HG03442 (cell line): ENCODE measurements around the gene COLEC12.

ENCODE experiments used
- ATAC-seq: cut with Tn5 transposase; IDR thresholded peaks from one replicate; pipeline ENCODE4 v1.9.1; 2021; ENCODE audit warnings: mild to moderate bottlenecking, moderate library complexity; ENCODE audit not compliant: unreplicated experiment

Gene COLEC12

DNA sequence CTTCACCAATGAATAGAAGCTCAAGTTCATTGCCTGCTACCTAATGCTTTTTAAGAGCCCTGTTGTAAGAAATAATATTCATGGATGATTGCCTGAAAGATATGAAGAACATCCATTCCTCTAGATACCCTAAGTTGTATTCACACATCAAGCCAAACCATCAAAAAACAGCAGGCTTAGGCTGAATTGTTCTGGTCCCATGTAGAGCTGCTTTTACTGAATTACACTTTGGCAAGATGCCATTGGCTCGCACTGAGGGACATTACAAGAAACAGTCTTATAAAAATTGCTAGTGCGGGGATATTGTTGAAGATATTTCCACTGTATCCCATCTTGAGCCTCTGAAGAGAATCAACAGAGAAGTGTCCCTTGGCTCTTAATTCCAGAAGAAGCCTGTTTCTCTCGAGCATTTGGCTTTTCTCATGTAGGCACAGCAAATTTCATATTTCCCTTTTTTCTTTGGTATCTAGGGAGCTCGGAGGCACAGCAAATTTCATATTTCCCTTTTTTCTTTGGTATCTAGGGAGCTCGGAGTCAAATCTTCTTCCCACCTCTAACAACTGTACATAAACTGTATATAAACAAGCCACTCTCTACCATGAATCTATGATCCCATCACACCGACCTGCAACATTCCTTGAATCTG is 107.5 kb downstream of the COLEC12 start:
- ATAC-seq, result no peak

DNA sequence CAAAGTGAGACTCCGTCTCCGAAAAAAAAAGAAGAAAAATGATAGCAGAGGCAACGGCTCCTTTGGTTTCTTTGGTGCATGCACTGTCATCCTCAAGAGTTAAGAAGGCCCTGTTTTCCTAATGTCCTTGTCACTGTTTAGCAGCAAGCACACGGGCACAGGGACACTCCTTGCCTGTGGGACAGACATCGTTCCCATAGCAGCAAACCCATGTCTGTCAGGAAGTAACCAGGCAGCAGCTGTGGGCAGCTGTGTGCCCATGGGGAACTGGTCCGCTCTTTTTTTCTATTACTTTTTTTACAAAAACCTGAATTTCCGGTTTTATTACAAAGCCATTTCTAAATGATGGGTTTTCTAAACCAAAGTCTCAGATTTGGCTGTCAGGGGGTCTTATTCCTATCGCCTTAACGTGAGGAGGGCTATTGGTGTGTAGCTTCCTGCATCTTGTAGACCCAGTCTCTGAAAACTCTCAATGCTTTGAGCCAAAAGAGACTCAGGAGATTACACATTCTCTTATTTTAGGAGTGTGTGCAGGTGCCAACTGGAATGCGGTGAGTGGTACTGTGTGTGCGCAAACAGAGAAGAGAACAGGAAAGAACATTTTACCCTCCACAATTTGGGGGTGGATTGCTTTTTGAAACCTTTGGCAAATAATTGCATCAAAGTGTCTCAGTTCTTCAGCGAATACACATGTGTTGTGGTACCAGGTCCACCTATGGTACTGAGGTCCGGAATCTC is 109.6 kb downstream of the COLEC12 start:
- no peak for ATAC-seq

DNA sequence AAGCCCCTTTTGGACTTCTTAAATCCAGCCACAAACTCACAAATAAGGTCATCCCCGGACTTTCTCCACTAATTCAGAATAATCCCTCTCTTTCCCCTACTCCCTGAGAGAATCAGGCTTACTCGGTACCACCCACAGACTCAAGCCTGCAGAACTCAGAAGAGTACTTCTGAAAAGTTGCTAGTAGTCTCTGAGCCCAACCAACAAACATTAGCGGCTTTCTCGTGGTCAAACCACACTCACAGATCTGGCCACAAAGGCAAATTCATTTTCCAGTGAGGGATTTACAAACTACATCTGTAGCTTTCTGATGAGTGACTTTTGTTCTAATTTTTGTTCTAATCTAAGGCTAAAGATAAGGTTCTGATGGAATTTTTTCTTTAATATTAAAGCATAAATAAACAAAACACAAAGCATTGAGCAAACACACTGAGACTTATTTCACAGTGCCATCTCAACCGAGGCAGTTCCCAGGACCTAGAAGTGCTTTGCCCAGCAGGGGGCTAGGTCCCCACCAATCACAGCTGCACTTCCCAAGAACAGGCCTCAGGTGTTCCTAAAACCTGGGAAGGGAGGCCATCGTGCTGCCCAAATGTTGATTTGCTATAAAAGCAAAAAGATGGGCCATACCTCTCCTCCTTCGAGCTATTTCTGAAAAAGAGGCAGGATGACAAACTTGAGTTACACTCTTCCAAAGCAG is 110.7 kb downstream of the COLEC12 start:
- ATAC-seq, result peak; percentile 49

DNA sequence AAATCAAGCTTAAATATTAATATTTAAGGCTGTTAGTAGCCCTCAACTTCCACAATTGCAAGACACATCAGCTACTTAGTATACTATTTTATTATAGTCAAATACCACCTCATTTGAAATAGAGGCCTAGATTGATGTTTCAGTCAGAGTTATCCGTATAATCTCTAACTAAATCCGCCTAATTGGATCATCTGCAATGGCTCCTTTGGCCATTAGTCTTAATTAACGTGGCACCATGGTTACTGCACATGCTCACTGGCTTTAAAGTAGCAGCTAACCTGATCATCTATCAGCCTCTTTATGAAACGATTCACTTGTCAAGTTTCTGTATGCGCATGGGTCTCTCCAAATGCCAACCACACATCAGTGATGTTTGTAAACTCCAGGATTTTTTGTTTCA is 112.3 kb downstream of the COLEC12 start:
- ATAC-seq, result no peak

DNA sequence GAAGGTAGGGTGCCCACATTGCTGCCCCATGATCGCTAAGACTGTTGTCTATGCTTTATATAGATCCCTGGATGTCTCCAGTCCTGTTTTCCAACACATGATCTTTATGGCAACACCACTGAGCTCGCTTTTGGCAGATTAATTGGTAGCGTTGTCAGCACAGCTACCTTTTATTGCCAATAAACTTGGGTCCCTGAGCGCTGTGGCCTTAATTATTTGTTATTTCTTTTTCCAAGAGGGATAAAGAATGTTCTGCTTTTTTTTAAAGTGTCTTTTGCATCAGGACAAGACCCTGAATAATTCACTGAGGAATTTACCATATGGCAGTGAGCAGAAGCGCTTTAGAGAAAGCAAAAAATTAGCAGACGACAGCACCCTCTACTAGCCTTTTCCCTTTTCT is 113.5 kb downstream of the COLEC12 start:
- no peak for ATAC-seq

- no peak for ATAC-seq
Measured at GRCh38 chr18:384897-385296, 115.6 kb downstream of the COLEC12 start.

DNA sequence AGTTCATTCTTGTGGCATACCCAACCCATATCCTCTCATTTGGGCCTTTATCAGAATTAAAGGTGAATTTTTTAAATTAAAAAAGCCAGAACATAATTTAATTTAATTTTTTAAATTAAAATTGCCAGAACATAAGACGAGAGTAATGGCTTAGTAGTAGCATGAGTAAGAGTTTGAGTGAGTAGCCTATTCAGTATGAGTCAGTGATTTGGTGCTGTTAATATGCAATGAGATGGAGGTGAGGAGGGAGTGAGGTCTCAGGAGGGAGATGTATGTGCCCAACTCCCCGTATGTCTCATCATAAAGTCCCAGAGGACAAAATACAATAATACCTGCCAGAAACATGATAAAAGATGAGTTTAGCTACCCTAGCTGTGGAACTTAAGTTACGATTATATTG is 117.4 kb downstream of the COLEC12 start:
- ATAC-seq, result no peak

DNA sequence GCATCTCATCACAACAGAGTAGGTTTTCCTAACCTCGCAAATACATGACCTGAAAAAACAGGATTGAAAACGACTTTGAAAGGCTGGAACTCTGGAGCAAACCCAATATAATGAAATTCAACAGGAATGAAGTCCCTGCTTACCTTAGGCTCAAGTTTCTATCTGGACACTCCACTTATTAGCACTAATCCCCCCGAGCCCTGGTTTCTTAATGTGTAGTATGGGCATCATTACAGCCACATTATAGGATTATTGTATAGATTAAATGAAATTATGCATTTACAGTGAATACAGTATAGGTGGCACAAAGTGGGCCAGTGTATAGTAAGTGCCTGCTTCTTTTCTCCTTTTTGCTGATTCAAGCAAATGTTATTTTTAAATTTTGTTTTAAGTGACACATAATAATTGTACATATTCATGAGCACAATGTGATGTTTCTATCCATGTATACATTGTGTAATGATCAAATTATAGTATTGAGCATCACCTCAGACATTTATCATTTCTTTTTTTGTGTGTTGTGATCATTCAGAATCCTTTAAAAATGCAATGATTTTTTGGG is 118.0 kb downstream of the COLEC12 start:
- ATAC-seq, result no peak

GRCh38 chr18:379681-380330 is 120.7 kb downstream of the COLEC12 start:
- ATAC-seq, result no peak

- no peak for ATAC-seq
Measured at GRCh38 chr18:378079-378478, 122.4 kb downstream of the COLEC12 start.

GRCh38 chr18:377088-377487 is 123.4 kb downstream of the COLEC12 start:
- ATAC-seq, result no peak

GRCh38 chr18:376311-376710 is 124.2 kb downstream of the COLEC12 start:
- ATAC-seq, result no peak

GRCh38 chr18:374721-375168 is 125.8 kb downstream of the COLEC12 start:
- peak; percentile 78 for ATAC-seq

- no peak for ATAC-seq
Measured at GRCh38 chr18:373780-374179, 126.7 kb downstream of the COLEC12 start.

GRCh38 chr18:371609-371982 is 128.9 kb downstream of the COLEC12 start:
- ATAC-seq, result no peak

GRCh38 chr18:370751-371608 is 129.5 kb downstream of the COLEC12 start:
- no peak for ATAC-seq

DNA sequence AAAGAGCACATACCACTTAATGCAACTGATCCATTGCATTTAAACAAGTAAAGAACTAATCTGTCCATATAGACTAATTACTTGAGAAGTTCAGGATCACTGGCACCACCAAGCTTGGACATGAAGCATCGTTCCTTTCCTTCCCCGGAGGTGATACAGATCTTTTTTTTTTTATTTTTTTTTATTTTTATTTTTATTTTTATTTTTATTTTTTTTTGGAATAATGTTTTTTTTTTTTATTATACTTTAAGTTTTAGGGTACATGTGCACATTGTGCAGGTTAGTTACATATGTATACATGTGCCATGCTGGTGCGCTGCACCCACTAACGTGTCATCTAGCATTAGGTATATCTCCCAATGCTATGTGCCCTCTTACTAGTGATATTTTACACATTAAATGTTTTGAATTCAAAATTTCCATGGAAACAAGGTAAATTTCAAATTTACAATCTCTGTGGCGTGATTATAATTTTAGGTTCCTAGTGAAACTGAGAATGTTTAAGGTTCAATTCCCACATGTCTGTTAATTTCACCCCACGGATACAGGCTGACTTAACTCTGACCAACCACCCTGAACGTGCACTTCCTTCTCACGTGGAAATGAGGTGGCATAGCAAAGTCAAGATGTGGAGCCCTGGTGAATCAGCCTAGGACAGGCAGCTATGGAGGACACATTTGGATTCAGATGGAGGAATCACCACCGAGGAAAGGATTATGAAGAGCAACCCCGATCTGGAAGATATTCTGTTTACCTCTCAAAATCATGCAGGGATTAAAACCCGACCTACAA is 131.1 kb downstream of the COLEC12 start:
- ATAC-seq, result no peak

- no peak for ATAC-seq
Measured at GRCh38 chr18:366466-367061, 133.9 kb downstream of the COLEC12 start.

GRCh38 chr18:365651-366050 is 134.8 kb downstream of the COLEC12 start:
- ATAC-seq, result no peak
